ENCODE results near the gene GRIA2.

Gene GRIA2

DNA sequence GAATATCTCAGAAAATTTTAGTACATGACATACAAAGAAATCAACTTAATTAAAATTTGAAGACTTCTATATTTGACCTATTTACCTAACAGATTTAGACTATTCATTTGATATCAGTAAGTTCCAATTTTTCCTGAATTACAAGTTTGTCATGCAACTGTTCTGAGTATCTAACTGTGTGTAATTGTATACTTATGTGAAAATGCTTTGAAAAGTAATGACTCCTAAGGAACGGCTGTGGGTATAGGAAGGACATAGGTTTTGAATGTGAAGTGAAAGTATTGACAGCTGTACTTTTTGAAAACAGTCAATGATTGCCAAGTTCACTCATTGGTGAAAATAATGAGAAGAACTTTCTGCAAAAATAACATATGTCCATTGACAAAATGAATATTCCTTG is 2.9 kb downstream of the GRIA2 start:
- TF ChIP-seq, protein P1, sequence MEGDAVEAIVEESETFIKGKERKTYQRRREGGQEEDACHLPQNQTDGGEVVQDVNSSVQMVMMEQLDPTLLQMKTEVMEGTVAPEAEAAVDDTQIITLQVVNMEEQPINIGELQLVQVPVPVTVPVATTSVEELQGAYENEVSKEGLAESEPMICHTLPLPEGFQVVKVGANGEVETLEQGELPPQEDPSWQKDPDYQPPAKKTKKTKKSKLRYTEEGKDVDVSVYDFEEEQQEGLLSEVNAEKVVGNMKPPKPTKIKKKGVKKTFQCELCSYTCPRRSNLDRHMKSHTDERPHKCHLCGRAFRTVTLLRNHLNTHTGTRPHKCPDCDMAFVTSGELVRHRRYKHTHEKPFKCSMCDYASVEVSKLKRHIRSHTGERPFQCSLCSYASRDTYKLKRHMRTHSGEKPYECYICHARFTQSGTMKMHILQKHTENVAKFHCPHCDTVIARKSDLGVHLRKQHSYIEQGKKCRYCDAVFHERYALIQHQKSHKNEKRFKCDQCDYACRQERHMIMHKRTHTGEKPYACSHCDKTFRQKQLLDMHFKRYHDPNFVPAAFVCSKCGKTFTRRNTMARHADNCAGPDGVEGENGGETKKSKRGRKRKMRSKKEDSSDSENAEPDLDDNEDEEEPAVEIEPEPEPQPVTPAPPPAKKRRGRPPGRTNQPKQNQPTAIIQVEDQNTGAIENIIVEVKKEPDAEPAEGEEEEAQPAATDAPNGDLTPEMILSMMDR (IDR thresholded peaks at IDR 0.05; ENCODE audit: control insufficient read depth, insufficient read depth, low read depth, low read length, missing control alignments): no peak
- no peak overlapping the region for H3K4me3 ChIP-seq (ENCODE audit: control insufficient read depth, low read depth, low read length)
- no peak for DNase-seq (ENCODE audit: low read depth)

DNA sequence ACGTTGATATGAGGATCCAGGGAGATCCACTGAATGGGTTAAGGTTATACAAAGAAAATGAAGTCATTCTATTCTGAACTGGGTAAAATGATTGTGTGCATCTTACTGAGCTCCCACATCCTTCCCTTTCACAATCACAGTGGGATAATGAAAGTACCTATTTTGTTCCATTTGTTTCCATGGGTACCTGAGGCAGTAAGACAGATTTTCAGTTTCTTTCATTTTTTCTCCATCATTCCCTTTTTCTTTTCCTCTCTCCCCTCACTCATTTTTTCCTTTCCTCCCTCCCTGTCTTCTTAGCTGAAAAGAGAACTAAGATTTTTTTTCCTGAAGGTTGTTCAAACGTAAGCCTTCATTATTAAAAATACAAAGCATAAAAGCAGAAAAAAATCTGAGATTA is 4.6 kb downstream of the GRIA2 start:
- DNase-seq (ENCODE audit: low read depth): no peak
- TF ChIP-seq, protein P1 (IDR thresholded peaks at IDR 0.05; ENCODE audit: control insufficient read depth, insufficient read depth, low read depth, low read length, missing control alignments): no peak

GRCh38 chr4:157226035-157226434 is 5.5 kb downstream of the GRIA2 start:
- DNase-seq (ENCODE audit: low read depth): no peak

More for the DNA sequence above, 4.6 kb downstream of the GRIA2 start:
- no peak overlapping the region for H3K4me3 ChIP-seq (ENCODE audit: control insufficient read depth, low read depth, low read length)

GRCh38 chr4:157226601-157227000 is 6.1 kb downstream of the GRIA2 start:
- no peak for DNase-seq (ENCODE audit: low read depth)
- TF ChIP-seq, protein P1 (IDR thresholded peaks at IDR 0.05; ENCODE audit: control insufficient read depth, insufficient read depth, low read depth, low read length, missing control alignments): no peak
- no peak overlapping the region for H3K4me3 ChIP-seq (ENCODE audit: control insufficient read depth, low read depth, low read length)

More at GRCh38 chr4:157226035-157226434, 5.5 kb downstream of the GRIA2 start:
- TF ChIP-seq, protein P1 (IDR thresholded peaks at IDR 0.05; ENCODE audit: control insufficient read depth, insufficient read depth, low read depth, low read length, missing control alignments): no peak
- H3K4me3 ChIP-seq (ENCODE audit: control insufficient read depth, low read depth, low read length): no peak overlapping the region

GRCh38 chr4:157231525-157231924 is 11.0 kb downstream of the GRIA2 start:
- DNase-seq (ENCODE audit: low read depth): no peak
- TF ChIP-seq, protein P1 (IDR thresholded peaks at IDR 0.05; ENCODE audit: control insufficient read depth, insufficient read depth, low read depth, low read length, missing control alignments): no peak

DNA sequence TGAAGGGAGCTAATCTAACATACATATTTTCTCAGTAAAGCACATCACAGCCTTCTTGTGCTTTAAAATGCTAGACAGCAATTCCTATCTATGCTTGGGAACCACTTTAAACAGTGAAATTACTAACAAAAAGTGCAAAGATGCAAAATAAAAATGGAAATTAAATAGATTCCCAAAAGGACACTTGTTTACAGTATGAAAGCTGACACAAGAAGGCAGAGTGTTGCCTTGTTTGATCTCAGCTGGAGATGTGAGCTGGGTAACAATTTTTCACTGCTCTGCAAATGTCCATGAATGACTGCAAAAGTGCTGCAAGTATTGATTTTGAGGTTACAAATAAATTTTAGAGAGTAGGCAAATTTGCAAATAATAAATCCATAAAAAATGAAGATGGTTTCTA is 22.3 kb downstream of the GRIA2 start:
- TF ChIP-seq, protein P1 (IDR thresholded peaks at IDR 0.05; ENCODE audit: control insufficient read depth, insufficient read depth, low read depth, low read length, missing control alignments): no peak
- DNase-seq (ENCODE audit: low read depth): no peak
- H3K4me3 ChIP-seq (ENCODE audit: control insufficient read depth, low read depth, low read length): no peak overlapping the region

More at GRCh38 chr4:157231525-157231924, 11.0 kb downstream of the GRIA2 start:
- H3K4me3 ChIP-seq (ENCODE audit: control insufficient read depth, low read depth, low read length): no peak overlapping the region

GRCh38 chr4:157244348-157244747 is 23.8 kb downstream of the GRIA2 start:
- no peak for DNase-seq (ENCODE audit: low read depth)
- TF ChIP-seq, protein P1 (IDR thresholded peaks at IDR 0.05; ENCODE audit: control insufficient read depth, insufficient read depth, low read depth, low read length, missing control alignments): no peak
- H3K4me3 ChIP-seq (ENCODE audit: control insufficient read depth, low read depth, low read length): no peak overlapping the region

All from AG09309 (cell line).